ENCODE measurements around the gene SMIM14. TPM values are rescaled to one million over a fixed set of nuclear protein-coding genes. Genes with fewer than 3 reads are reported as not detected.

Gene SMIM14
- total and polyA plus RNA-seq, 2 experiments from 2014 or later: 98.6 to 124 TPM

DNA sequence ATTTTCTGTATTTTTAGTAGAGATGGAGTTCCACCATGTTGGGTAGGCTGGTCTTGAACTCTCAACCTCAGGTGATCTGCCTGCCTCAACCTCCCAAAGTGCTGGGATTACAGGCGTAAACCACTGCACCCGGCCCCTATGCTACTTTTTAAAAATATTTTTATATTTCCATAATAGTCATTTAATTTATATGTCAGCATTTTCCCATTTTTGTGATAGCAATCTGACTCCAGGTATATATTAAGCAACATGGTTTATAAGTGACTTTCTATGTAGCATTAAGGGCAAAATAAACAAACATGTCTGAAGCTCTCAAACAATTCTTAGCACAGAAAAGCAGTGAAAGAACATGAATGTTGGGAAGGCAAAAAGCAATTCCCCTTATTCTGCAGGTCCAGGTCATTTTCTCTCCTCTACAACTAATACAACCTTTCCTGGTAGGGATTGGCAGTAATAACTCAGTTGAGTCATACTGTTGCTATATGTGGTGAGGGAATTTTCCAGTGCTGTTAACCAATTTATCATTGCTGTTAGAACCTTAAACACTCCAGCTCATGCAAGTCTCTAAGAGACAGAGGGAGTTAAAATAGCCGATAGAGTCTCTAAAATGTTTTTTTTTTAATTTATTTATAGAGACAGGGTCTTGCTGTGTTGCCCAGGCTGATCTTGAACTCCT, 24.0 kb downstream of the SMIM14 start:
- Histone ChIP-seq H3K4me1 (ENCODE audit: insufficient read depth) (peaks cover 21% of the 10 kb centered on the region), H3K9me2 (replicated peaks; ENCODE audit: insufficient read depth) (no peaks in the 10 kb centered on the region), H3K36me3 (replicated peaks; ENCODE audit: insufficient read depth, low read depth) (no peaks in the 10 kb centered on the region), H3K79me2 (peaks cover 48% of the 10 kb centered on the region), H3K27me3 (no peaks in the 10 kb centered on the region), H4K20me1 (ENCODE audit: insufficient read depth, poor library complexity, severe bottlenecking) (no peaks in the 10 kb centered on the region), H3K9me3 (ENCODE audit: low read depth) (no peaks in the 10 kb centered on the region), H3K4me2 (no peak overlapping the region), H2AFZ (no peak overlapping the region), H3K4me3 (no peak overlapping the region), H3K27ac (peak overlapping the region; percentile 24)
- DNase-seq (ENCODE audit: low spot score): peak; percentile 39
- WGBS (ENCODE audit: low lambda C conversion rate, missing lambda C conversion rate): 92% methylated on average over 3 of the region's 3 CpGs
- no peak for TF ChIP-seq EZH2 (IDR thresholded peaks at IDR 0.05; ENCODE audit: borderline replicate concordance)

- Histone ChIP-seq H3K4me3 (no peak overlapping the region), H3K79me2 (peaks cover 50% of the 10 kb centered on the region), H3K9me3 (ENCODE audit: low read depth) (no peaks in the 10 kb centered on the region), H3K4me2 (peak overlapping the region; percentile 11), H3K27ac (peak overlapping the region; percentile 65), H4K20me1 (ENCODE audit: insufficient read depth, poor library complexity, severe bottlenecking) (no peaks in the 10 kb centered on the region), H3K9me2 (replicated peaks; ENCODE audit: insufficient read depth) (no peaks in the 10 kb centered on the region), H3K36me3 (replicated peaks; ENCODE audit: insufficient read depth, low read depth) (no peaks in the 10 kb centered on the region), H2AFZ (no peak overlapping the region), H3K27me3 (no peaks in the 10 kb centered on the region), H3K4me1 (ENCODE audit: insufficient read depth) (peaks cover 21% of the 10 kb centered on the region)
- no peak for DNase-seq (ENCODE audit: low spot score)
- WGBS (ENCODE audit: low lambda C conversion rate, missing lambda C conversion rate): 55% methylated on average over 2 of the region's 2 CpGs
- TF ChIP-seq, protein P1, sequence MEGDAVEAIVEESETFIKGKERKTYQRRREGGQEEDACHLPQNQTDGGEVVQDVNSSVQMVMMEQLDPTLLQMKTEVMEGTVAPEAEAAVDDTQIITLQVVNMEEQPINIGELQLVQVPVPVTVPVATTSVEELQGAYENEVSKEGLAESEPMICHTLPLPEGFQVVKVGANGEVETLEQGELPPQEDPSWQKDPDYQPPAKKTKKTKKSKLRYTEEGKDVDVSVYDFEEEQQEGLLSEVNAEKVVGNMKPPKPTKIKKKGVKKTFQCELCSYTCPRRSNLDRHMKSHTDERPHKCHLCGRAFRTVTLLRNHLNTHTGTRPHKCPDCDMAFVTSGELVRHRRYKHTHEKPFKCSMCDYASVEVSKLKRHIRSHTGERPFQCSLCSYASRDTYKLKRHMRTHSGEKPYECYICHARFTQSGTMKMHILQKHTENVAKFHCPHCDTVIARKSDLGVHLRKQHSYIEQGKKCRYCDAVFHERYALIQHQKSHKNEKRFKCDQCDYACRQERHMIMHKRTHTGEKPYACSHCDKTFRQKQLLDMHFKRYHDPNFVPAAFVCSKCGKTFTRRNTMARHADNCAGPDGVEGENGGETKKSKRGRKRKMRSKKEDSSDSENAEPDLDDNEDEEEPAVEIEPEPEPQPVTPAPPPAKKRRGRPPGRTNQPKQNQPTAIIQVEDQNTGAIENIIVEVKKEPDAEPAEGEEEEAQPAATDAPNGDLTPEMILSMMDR (IDR thresholded peaks at IDR 0.05; ENCODE audit: poor library complexity): no peak
These were observed 25.5 kb downstream of the SMIM14 start for GRCh38 chr4:39613093-39613656.

GRCh38 chr4:39609454-39609931, 29.2 kb downstream of the SMIM14 start:
- Histone ChIP-seq H3K9me3 (ENCODE audit: low read depth) (no peaks in the 10 kb centered on the region), H3K36me3 (replicated peaks; ENCODE audit: insufficient read depth, low read depth) (no peaks in the 10 kb centered on the region), H3K27me3 (no peaks in the 10 kb centered on the region), H3K27ac (peak overlapping the region; percentile 82), H2AFZ (no peak overlapping the region), H3K9me2 (replicated peaks; ENCODE audit: insufficient read depth) (no peaks in the 10 kb centered on the region), H3K79me2 (peaks cover 36% of the 10 kb centered on the region), H3K4me1 (ENCODE audit: insufficient read depth) (peaks cover 8% of the 10 kb centered on the region), H3K4me2 (peak overlapping the region; percentile 37), H3K4me3 (no peak overlapping the region), H4K20me1 (ENCODE audit: insufficient read depth, poor library complexity, severe bottlenecking) (no peaks in the 10 kb centered on the region)
- DNase-seq (ENCODE audit: low spot score): peak; percentile 11
- TF ChIP-seq EZH2phosphoT487 (IDR thresholded peaks at IDR 0.05; ENCODE audit: low read depth, severe bottlenecking, unreplicated experiment) (no peak), EZH2 (IDR thresholded peaks at IDR 0.05; ENCODE audit: borderline replicate concordance) (no peak)
- TF ChIP-seq, protein P1 (IDR thresholded peaks at IDR 0.05; ENCODE audit: poor library complexity): no peak
- WGBS (ENCODE audit: low lambda C conversion rate, missing lambda C conversion rate): 84% methylated on average over 6 of the region's 6 CpGs

GRCh38 chr4:39608451-39608850, 30.2 kb downstream of the SMIM14 start:
- H3K79me2 ChIP-seq: peaks cover 27% of the 10 kb centered on the region
- TF ChIP-seq, protein P1 (IDR thresholded peaks at IDR 0.05; ENCODE audit: poor library complexity): no peak
- TF ChIP-seq EZH2 (IDR thresholded peaks at IDR 0.05; ENCODE audit: borderline replicate concordance) (no peak), EZH2phosphoT487 (IDR thresholded peaks at IDR 0.05; ENCODE audit: low read depth, severe bottlenecking, unreplicated experiment) (no peak)
- H3K4me1 ChIP-seq (ENCODE audit: insufficient read depth): peaks cover 5% of the 10 kb centered on the region
- no peaks in the 10 kb centered on the region for H3K27me3 ChIP-seq
- no peaks in the 10 kb centered on the region for H3K9me2 ChIP-seq (replicated peaks; ENCODE audit: insufficient read depth)
- H3K9me3 ChIP-seq (ENCODE audit: low read depth): no peaks in the 10 kb centered on the region
- peak overlapping the region; percentile 82 for H3K27ac ChIP-seq
- no peak overlapping the region for H2AFZ ChIP-seq
- H3K4me2 ChIP-seq: no peak overlapping the region
- no peak for DNase-seq (ENCODE audit: low spot score)
- no peak overlapping the region for H3K4me3 ChIP-seq
- H3K36me3 ChIP-seq (replicated peaks; ENCODE audit: insufficient read depth, low read depth): no peaks in the 10 kb centered on the region
- no peaks in the 10 kb centered on the region for H4K20me1 ChIP-seq (ENCODE audit: insufficient read depth, poor library complexity, severe bottlenecking)

Measured in hepatocyte (in vitro differentiated cells).